Endothelial cell of umbilical vein (primary cell): Measurements from ENCODE around the gene CLTB. TPM values are rescaled to one million over a fixed set of nuclear protein-coding genes. Genes with fewer than 3 reads are reported as not detected.

Source experiments
- BruUV-seq: library from RNA; stranded (reverse); fragments of 400-500 nt; replicated peaks from 2 replicates; lab custom pipeline; 2021; lab: Mats Ljungman, UMichigan
- CTCF ChIA-PET: fragments of 300-600, 350-600 bp; sonication (Branson Sonifier 250); formaldehyde crosslinking; loops from one replicate; lab custom pipeline; 2021; ENCODE audit warnings: antibody characterized with exemption, inconsistent platforms; lab: Charles Lee
- POLR2A ChIA-PET: fragments of 300-600, 350-600 bp; sonication (Branson Sonifier 250); formaldehyde crosslinking; loops from one replicate; lab custom pipeline; 2021; ENCODE audit warnings: antibody characterized with exemption, inconsistent platforms; lab: Charles Lee
- DNase-seq: peaks from one replicate; pipeline ENCODE4 v3.0.0-alpha.2; 2011; ENCODE audit warnings: low read depth, low spot score
- FAIRE-seq: peaks from 2 replicates; lab custom pipeline; 2011; peaks lifted over from hg19 to GRCh38; lab: Jason Lieb, UNC
- H2AFZ ChIP-seq: 2 replicates; pipeline ENCODE4 v1.6.0; 2012; ENCODE audit warnings: low read depth, low read length, control low read depth, inconsistent platforms
- H3K27ac ChIP-seq: 2 replicates; pipeline ENCODE4 v1.5.1; 2011; ENCODE audit warnings: low read depth, mild to moderate bottlenecking, control low read depth, low read length, moderate library complexity; ENCODE audit not compliant: insufficient read depth
- H3K27me3 ChIP-seq, 2 experiments: 2 replicates each; pipeline versions ENCODE4 v1.6.0 to v1.6.1; 2011; ENCODE audit warnings: low read length in 2 of 2, mixed read lengths in 1 of 2; ENCODE audit not compliant: control insufficient read depth in 2 of 2, insufficient read depth in 2 of 2
- H3K36me3 ChIP-seq, 2 experiments: 2 replicates in 1 of 2; 3 replicates in 1 of 2; pipeline ENCODE4 v1.5.1; 2011; ENCODE audit warnings: low read length in 2 of 2, mild to moderate bottlenecking in 1 of 2, moderate library complexity in 1 of 2; ENCODE audit not compliant: control insufficient read depth in 2 of 2, insufficient read depth in 2 of 2; ENCODE audit errors: extremely low read depth in 1 of 2
- H3K4me1 ChIP-seq: 3 replicates; pipeline ENCODE4 v1.5.1; 2011; ENCODE audit warnings: mild to moderate bottlenecking, low read length; ENCODE audit not compliant: control insufficient read depth, insufficient read depth; ENCODE audit errors: extremely low read depth
- H3K4me2 ChIP-seq: 2 replicates; pipeline ENCODE4 v1.6.1; 2011; ENCODE audit warnings: low read length, control low read depth, mixed read lengths; ENCODE audit not compliant: insufficient read depth
- H3K4me3 ChIP-seq, 3 experiments: fragments of 200-600 bp in 1 of 3; sonication (generic), shearing (Covaris generic) in 1 of 3; replicated peaks in 1 of 3; 2 replicates each; pipeline ENCODE4 v1.5.1; 2011 to 2016; ENCODE audit warnings: control low read depth in 3 of 3, low read length in 3 of 3, mild to moderate bottlenecking in 2 of 3, inconsistent platforms in 1 of 3, low read depth in 1 of 3, moderate library complexity in 1 of 3; ENCODE audit not compliant: insufficient read depth in 1 of 3
- H3K79me2 ChIP-seq: 2 replicates; pipeline ENCODE4 v1.6.0; 2012; ENCODE audit warnings: low read length, inconsistent platforms; ENCODE audit not compliant: control insufficient read depth, insufficient read depth
- H3K9ac ChIP-seq: replicated peaks from 2 replicates; pipeline ENCODE3; 2011; ENCODE audit warnings: low read length, control low read depth; ENCODE audit not compliant: insufficient read depth; ENCODE audit errors: extremely low read depth
- H3K9me1 ChIP-seq: replicated peaks from 3 replicates; pipeline ENCODE4 v1.6.0; 2011; ENCODE audit warnings: mild to moderate bottlenecking, low read length; ENCODE audit not compliant: control insufficient read depth, insufficient read depth; ENCODE audit errors: extremely low read depth
- H3K9me3 ChIP-seq: replicated peaks from 2 replicates; pipeline ENCODE4 v1.5.1; 2012; ENCODE audit warnings: low read length, inconsistent platforms; ENCODE audit not compliant: control insufficient read depth, insufficient read depth
- H4K20me1 ChIP-seq: replicated peaks from 2 replicates; pipeline ENCODE3; 2011; ENCODE audit warnings: mild to moderate bottlenecking, low read length; ENCODE audit not compliant: control insufficient read depth, insufficient read depth; ENCODE audit errors: extremely low read depth
- EZH2 ChIP-seq: IDR thresholded peaks from 2 replicates; pipeline ENCODE4 v1.6.1; 2012; ENCODE audit warnings: borderline replicate concordance, low read depth, mild to moderate bottlenecking, moderate library complexity, low read length, inconsistent platforms; ENCODE audit not compliant: severe bottlenecking
- FOS ChIP-seq: IDR thresholded peaks from 2 replicates; pipeline ENCODE4 v1.6.1; 2011; ENCODE audit warnings: mild to moderate bottlenecking, low read length, moderate library complexity, borderline replicate concordance; ENCODE audit not compliant: insufficient read depth
- GATA2 ChIP-seq: IDR thresholded peaks from 2 replicates; pipeline ENCODE4 v1.7.0; 2011; ENCODE audit warnings: low read depth, mild to moderate bottlenecking, moderate library complexity, mixed read lengths, low read length; ENCODE audit not compliant: insufficient read length, insufficient read depth
- JUN ChIP-seq: IDR thresholded peaks from 2 replicates; pipeline ENCODE4 v1.6.1; 2011; ENCODE audit warnings: borderline replicate concordance, low read depth; ENCODE audit not compliant: insufficient read length, insufficient read depth
- MYC ChIP-seq: IDR thresholded peaks from one replicate; pipeline ENCODE4 v1.6.1; 2011; ENCODE audit warnings: mild to moderate bottlenecking, low read depth, low read length
- POLR2A ChIP-seq: IDR thresholded peaks from 2 replicates; pipeline ENCODE4 v1.6.1; 2012; ENCODE audit warnings: low read depth, mild to moderate bottlenecking, control low read depth, low read length
- POLR2AphosphoS5 ChIP-seq: IDR thresholded peaks from 2 replicates; pipeline ENCODE4 v1.6.1; 2012; ENCODE audit warnings: low read depth, mild to moderate bottlenecking, control low read depth, low read length, moderate library complexity; ENCODE audit not compliant: insufficient read depth
- dilution Hi-C: fragments of 300-500 bp; cut with MboI; formaldehyde crosslinking; loops from one replicate; pipeline ENCODE4 v1.15.0; 2019; ENCODE audit warnings: low sequenced_read_pairs; ENCODE audit not compliant: extremely low pct_ligation_motif_present
- intact Hi-C: fragments of 100-400 bp; cut with micrococcal nuclease; formaldehyde crosslinking; loops from one replicate; pipeline ENCODE4 v1.10.0; 2022
- polyA plus RNA-seq, 4 experiments: library from polyadenylated mRNA; depleted of rRNA in 3 of 4; stranded (reverse) in 3 of 4; unstranded in 1 of 4; fragments of >200 nt; gene quantifications; 2 replicates each; pipeline versions ENCODE4 v1.2.1 to v1.2.3, GENCODE V29; 2011 to 2012; ENCODE audit warnings: missing spikeins in 1 of 4
- total RNA-seq: library from RNA; stranded (reverse); gene quantifications from 2 replicates; pipeline ENCODE4 v1.2.3, GENCODE V29; 2021
- TF ChIP-seq, protein P1 (sequence below): IDR thresholded peaks from 2 replicates; pipeline ENCODE4 v1.6.1; 2011; ENCODE audit not compliant: insufficient read depth, insufficient read length
- TF ChIP-seq, protein P2 (sequence below), 2 donors: IDR thresholded peaks; 1 replicate in 1 of 2; 2 replicates in 1 of 2; pipeline ENCODE4 v1.5.1; 2011; ENCODE audit warnings: low read length in 2 of 2, mild to moderate bottlenecking in 2 of 2, moderate library complexity in 2 of 2, control low read depth in 1 of 2, inconsistent platforms in 1 of 2, low read depth in 1 of 2; ENCODE audit not compliant: insufficient read depth in 1 of 2; ENCODE audit errors: extremely low read depth in 1 of 2

CLTB gene
- total and polyA plus RNA-seq, 2 donors (not counting 3 experiments of a cell fraction or from before 2014, with no cell fraction given) = 73.2 to 111 TPM

DNA sequence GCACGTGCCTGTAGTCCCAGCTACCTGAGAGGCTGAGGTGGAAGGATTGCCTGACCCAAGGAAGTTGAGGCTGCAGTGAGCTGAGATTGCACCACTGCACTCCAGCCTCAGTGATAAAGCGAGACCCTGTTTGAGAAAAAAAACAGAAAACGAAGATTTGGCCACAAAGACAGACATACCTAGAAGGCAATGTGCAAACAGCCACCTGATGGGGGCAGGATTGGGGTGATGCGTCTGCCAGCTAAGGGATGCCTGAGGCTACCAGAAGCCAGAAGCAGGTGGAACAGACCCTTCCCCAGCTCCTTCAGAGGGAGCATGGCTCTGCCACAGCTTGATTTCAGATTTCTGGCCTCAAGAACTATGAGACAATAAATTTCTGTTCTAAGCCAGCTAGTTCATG lies 24.9 kb downstream of the CLTB start:
- Histone ChIP-seq H3K27me3 (no peaks in the 10 kb centered on the region), H3K27ac (no peak overlapping the region), H4K20me1 (no peaks in the 10 kb centered on the region), H3K4me2 (no peak overlapping the region), H2AFZ (no peak overlapping the region), H3K9ac (no peak overlapping the region), H3K4me3 (no peak overlapping the region), H3K9me3 (no peaks in the 10 kb centered on the region), H3K36me3 (peaks cover 2 to 16% of the 10 kb centered on the region in 2 experiments), H3K4me1 (peaks cover 14% of the 10 kb centered on the region), H3K9me1 (no peaks in the 10 kb centered on the region), H3K79me2 (peaks cover 18% of the 10 kb centered on the region)
- dilution Hi-C loops = no loop called here
- ChIA-PET POLR2A (no interaction called here), CTCF (no interaction called here)
- DNase-seq = no peak
- intact Hi-C loops = no loop called here
- no peak for TF ChIP-seq POLR2AphosphoS5
- TF ChIP-seq JUN = no peak
- TF ChIP-seq, protein P1, sequence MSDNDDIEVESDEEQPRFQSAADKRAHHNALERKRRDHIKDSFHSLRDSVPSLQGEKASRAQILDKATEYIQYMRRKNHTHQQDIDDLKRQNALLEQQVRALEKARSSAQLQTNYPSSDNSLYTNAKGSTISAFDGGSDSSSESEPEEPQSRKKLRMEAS = no peak
- no peak for TF ChIP-seq EZH2
- TF ChIP-seq, protein P2, sequence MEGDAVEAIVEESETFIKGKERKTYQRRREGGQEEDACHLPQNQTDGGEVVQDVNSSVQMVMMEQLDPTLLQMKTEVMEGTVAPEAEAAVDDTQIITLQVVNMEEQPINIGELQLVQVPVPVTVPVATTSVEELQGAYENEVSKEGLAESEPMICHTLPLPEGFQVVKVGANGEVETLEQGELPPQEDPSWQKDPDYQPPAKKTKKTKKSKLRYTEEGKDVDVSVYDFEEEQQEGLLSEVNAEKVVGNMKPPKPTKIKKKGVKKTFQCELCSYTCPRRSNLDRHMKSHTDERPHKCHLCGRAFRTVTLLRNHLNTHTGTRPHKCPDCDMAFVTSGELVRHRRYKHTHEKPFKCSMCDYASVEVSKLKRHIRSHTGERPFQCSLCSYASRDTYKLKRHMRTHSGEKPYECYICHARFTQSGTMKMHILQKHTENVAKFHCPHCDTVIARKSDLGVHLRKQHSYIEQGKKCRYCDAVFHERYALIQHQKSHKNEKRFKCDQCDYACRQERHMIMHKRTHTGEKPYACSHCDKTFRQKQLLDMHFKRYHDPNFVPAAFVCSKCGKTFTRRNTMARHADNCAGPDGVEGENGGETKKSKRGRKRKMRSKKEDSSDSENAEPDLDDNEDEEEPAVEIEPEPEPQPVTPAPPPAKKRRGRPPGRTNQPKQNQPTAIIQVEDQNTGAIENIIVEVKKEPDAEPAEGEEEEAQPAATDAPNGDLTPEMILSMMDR (IDR thresholded peaks at IDR 0.05; ENCODE audit: extremely low read depth in 1 of 2, insufficient read depth in 1 of 2, low read depth in 1 of 2, low read length in 2 of 2) = no peak
- TF ChIP-seq FOS = no peak
- no peak for TF ChIP-seq POLR2A
- no peak for TF ChIP-seq GATA2
- TF ChIP-seq MYC = no peak
- FAIRE-seq = no peak
- no TSS peak for BruUV-seq
